Stimulated activated CD8-positive, alpha-beta memory T cell treated with anti-CD3 and anti-CD28 coated beads, Interleukin-7, amount 100 ng/mL, for 4 hours (primary cell): Measurements from ENCODE around the gene NOL4L.
A peak's percentile ranks its signal among the peaks of the same experiment; 100 is the strongest.

Source experiments
- DNase-seq, 2 donors: peaks; one replicate each; pipeline ENCODE4 v3.0.0-alpha.2; 2020; ENCODE audit warnings: low read depth in 2 of 2

The NOL4L gene

DNA sequence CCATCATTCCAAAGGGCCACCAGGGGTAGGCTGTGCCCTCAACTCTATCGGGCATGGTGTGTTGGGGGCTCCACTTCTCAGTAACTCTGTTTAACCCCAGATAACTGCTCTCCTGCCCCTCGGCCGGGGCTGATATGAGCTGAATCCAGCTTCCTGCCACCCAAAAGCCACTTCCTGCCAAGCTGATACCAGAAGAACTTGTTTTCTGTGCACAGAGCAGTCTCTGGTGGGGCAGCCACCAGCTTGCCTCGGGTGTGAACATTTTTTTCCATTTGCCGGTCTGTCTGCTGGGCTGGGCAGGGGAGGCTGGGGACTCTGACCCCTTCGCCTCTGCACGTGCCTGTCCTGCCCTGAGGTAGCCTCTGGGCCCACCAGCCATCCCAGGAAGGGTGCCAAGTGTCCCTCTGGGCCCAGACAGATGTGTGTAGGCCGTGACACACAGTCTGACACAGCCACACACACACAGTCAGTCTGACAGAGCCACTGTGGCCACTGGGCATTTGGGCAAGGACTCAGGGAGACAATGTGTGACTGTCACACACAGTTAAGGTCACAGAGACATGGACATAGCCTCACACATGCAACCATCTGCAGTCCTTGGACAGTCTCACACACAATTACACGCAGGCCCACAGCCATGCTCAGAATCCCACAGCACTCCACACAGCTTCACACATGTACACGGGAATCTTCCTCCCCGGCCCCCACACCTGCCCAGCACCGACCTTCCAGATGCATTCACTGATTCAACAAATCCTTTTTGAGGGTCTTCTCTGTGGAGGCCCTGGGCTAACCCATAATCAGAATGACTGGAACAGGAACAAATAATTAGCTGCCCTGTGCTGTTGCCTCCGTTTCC lies 45.1 kb downstream of the NOL4L start:
- peak; percentile 57 to 60 for DNase-seq

DNA sequence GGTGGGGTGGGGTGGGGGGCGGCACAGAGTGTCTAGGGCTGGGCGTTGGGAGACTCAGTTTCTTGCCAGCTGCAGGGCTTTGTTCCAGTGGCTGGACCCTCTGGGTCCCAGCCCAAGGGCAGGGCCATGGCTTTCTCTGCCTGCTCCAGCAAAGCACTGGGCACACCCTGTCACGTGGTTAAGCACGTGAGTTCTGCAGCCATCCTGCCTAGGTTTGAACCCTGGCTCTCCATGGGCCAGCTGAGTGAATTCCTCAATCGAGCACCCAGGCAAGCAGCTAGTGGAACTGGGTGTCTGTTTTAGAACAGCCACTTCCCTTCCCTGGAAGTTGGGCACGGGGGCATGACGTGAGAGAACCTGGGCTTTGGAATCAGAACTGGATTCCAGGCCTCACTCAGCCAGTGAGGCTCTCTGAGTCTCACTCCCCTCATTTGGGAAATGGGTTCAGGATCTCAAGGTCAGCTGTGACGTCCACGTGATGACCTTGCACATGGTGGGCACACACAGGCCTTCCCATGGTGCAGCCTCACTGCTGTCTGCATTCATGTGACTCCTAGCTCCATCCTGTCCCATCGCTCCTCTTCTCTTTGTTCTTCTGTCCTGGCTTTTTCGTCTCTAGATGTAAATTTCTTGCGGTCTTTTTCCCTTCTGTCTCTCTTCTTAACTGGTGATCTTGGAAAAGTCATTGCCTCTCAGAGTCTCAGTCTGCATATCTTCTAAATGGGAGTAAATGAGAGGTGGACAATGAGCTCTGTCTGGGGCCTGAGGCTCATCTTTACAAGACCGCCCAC lies 45.9 kb downstream of the NOL4L start:
- no peak for DNase-seq

GRCh38 chr20:32538526-32538939 lies 46.6 kb downstream of the NOL4L start:
- DNase-seq: no peak

DNA sequence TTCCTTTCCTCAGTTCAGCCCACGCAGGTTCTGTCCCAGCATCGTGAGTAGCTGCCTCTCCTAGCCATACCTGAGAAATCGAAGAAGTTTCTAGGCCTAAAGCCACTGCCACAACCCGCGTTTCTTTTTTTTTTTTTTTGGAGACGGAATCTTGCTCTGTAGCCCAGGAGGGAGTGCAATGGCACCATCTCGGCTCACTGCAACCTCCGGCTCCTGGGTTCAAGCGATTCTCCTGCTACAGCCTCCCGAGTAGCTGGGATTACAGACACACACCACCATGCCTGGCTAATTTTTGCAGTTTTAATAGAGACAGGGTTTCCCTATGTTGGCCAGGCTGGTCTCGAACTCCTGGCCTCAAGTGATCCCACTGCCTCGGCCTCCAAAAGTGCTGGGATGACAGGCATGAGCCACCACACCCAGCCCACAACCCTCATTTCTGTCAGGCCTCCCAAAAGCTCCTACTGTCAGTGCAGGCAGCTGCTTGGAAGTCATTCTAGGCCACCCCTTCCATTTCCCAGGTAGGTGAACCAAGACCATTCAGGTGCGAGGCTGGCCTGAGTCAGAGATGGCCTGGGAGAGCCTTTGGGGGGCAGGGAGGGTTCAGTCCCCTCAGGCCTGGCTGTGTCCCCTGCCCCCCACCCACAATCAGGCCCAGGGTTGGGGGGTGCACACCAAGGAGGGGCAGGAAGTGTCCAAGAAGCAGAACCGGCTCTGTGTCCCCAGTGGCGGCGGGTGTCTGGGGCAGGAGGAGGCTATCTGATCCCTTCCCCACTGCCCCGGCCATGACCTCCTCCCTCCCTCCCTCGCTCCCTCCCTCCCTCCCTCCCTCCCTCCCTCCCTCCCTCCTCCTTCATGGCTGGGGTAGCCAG lies 47.2 kb downstream of the NOL4L start:
- DNase-seq: no peak

- DNase-seq: peak in 1 of 2 donors; percentile 52
These were observed 48.1 kb downstream of the NOL4L start for GRCh38 chr20:32536851-32537656.

DNA sequence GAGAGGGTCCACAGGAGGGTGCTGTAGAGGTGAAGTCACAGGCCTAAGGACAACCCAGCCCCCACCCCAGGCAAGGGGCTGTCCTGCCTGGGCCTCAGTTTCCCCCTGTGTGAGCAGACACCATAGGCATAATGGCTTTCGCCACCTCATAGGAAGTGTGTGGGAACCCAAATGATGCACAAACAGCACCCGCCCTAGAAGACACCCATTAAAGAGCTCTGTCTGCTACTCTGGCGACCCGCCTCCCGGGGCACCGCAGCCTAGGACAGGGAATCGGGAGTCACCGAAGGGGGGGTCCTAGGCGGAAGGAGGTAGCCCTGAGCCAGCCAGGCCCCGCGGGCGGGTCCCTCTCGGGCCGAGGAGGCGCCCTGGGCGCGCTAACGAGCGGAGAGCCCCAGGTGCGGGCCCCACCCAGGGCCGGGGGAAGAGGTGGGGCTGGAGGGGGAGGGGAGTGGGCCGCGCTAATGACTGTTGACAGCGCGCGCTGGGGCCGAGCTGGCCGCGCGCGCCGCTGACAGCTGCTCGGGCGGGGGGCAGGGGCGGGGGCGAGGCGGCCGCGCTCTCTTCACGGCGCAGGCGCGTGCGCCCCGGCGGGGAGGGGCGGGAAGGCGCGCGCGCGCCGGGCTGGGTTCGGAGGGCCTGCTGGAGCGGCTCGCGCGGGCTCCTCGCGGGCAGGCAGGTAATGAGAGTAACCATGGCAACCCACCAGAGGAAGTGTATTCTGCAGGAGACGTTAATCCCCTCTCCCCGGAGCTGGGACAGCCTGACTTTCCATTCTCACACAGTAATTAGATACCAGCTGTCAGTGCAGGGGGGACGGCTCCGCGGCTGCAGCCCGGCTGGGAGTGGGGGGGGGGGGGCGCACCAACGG lies 48.9 kb downstream of the NOL4L start:
- peak; percentile 38 to 64 for DNase-seq

DNA sequence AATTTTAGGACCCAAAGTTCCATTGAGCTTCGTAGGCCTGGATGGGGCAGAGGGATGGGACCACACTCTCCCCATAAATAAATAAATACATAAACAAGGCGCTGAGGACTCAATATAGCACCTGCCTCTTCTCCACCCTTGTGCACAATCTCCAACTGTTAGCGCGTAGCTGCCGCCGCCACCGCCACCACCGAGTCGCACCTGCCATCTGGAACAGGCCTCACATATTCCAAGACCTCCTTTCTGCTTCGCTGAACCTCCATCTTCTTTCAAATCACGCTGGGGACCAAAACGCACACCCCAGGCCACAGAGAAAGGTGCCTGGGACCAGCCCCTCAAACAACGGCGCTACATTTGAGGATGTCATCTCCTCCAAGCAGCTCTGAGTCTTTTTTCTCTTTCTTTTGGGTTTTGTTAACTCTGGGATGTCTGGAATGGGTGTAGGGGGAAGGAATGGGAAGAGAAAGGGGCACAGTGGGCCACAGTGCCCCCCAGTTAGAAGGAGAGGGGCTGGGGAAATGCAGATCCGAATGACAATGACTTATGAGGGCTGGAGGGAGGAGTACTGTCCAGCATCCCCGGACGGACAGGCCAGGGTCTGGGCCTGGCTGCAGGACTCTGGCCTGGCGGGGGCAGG lies 49.7 kb downstream of the NOL4L start:
- no peak for DNase-seq

DNA sequence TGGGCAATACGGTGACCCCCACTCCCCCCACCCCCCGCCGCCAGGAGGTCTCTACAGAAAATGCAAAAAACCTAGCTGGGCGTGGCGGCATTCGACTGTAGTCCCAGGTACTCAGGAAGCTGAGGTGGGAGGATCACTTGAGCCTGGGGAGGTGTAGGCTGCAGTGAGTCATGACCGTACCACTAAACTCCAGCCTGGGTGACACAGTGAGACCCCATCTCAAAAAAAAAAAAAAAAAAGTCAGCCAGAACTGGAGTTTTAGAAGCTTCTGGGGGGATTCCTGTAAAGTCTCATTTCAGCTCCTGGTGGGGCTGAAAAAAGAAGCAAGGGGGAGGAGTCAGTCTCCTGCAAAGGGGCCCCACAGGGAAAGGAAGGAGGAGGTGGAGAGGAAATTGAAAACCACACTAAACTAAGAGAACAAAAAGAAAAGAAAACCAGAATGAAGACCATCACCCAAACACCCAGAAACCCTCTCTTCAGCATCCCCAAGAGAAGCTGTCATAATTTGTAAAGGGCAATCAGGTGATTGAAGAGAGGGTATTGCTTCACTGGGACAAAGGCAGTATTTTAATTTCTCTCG lies 50.4 kb downstream of the NOL4L start:
- peak; percentile 64 to 69 for DNase-seq

GRCh38 chr20:32533732-32534131 lies 51.4 kb downstream of the NOL4L start:
- no peak for DNase-seq

DNA sequence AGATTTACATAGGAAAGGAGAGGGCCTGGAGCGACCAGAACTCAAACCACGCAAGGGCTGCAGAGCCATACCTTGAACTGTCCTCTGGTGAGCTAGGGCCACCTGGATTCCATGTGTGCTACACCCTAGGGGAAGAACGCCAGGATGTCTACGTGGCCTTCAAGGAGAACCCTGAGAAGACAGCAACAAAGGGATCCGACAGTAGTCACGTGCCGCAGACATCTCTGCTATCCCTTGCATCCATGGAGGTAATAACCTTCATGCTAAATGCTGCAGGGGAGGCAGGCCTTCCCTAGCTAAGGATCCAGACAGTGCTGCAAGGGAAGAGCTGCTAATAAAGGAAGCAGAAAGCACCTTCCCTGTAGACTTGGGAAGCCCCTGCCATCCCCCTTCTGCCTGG lies 52.9 kb downstream of the NOL4L start:
- DNase-seq: no peak

GRCh38 chr20:32528905-32529670 lies 56.0 kb downstream of the NOL4L start:
- DNase-seq: no peak

- no peak for DNase-seq
These were observed 56.8 kb downstream of the NOL4L start for GRCh38 chr20:32528171-32528891.

DNA sequence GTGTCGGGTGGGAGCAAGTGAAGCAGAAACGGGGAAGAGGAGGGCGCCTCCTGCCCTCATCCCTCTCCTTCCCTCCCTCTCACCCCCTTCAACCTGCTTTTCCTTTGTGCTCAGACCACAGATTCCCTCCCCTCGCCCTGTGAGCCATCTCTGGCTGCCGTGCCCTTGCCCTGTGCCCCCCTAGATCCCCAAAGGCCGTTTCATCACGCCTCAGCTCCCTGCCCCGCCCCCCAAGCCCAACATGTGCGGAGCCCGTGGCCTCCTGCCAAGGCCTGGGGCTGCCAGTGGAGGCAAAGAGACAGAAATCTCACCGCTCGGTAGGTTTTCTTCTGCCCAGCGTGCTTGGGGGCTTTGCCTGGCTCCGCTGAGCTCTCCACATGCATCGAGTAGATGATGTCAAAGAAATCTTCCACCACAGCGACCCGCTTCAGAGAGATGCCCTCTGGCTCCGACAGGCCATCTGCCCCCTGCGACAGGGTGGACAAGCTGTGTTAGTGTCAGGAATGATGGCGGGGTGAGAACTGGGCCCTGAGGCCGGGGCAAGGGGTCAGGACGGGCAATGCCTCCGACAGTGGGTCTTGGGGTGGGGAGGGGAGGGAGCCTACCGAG lies 57.6 kb downstream of the NOL4L start:
- DNase-seq: no peak

DNA sequence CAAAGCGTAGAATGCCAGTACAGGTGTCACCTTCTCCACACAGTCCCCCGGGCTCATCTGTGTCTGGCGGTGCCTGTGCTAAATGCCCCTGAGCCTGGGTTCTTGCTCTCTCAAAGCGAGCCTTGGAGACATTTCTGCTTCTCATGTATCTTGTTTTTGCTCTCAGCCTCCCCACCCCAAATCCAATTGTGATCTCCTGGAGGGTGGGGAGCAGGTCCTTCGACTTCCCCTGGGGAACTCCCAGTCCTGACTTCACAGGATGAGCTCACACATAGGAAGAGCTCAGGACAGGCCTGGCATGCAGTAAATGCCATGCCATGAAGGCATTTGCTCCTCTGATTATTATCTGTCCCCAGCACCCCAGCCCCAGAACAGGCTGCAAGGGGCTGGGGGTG lies 58.1 kb downstream of the NOL4L start:
- DNase-seq: no peak

DNA sequence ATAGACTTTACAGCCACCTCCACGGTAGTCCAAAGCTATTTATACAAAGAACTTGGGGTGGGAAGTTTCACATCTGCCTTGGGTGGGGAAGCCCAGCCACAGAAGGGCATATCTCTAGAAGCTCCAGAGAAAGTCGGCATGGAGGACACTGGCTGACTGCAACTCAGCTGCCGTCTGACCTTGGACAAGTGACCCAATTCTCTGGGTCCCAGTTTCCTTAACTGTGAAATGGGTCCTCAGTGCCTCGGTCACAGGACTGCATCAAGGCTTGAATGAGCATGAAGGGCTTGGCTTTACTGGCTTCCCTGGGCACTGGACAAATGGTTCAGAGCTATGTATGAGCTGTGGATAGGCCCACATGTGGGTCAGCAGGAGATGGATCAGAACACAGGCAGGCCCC lies 58.6 kb downstream of the NOL4L start:
- DNase-seq: no peak

GRCh38 chr20:32526125-32526524 lies 59.0 kb downstream of the NOL4L start:
- DNase-seq: no peak

DNA sequence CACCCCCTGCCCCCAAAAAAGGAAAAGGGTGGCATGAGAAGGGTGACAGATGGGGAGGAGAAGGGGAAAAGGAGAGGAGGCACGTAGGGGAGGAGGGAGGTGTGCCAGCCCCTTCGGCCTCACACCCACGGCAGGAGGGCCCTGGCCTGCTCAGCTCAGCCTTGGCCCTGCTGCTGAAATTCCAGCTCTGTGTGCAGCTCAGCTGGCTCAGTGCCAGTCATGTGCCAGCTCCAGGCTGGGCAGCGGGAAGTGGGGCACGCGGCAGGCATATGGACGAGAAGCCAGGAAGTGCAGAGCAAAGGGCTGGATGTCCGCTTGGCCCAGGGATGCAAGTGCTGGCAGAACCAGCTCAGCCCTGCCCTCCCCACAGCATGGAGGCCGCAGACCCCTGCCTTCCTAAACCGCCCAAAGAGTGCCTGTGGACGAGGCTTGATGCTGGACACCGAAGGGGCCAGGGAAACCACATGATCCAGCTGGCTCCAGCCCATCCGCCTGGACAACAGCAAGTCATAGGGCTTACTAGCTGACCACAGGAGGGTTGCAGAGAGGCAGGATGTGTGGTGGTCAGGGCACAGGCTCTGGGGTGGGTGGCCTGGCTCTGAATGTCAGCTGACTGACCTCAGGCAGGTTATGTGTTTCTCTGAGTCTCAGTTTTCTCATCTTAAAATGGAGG lies 60.2 kb downstream of the NOL4L start:
- no peak for DNase-seq
